HG02840 (cell line): ENCODE data around the gene CHRNB1.

Experiments used
- ATAC-seq: cut with Tn5 transposase; IDR thresholded peaks from one replicate; pipeline ENCODE4 v1.9.1; 2021; ENCODE audit warnings: mild to moderate bottlenecking, moderate library complexity, moderate number of reproducible peaks; ENCODE audit not compliant: unreplicated experiment, low FRiP score

CHRNB1 gene

GRCh38 chr17:7444682-7445618 lies at the start of gene CHRNB1:
TSS of gene CHRNB1 (plus strand) at chr17:7445061. CDS start at chr17:7445128, 67 bp downstream.
- no peak for ATAC-seq

- ATAC-seq: no peak
Observed at GRCh38 chr17:7396147-7396546, 48.7 kb upstream of the CHRNB1 start.

- ATAC-seq: no peak
Observed at GRCh38 chr17:7398612-7399011, 46.2 kb upstream of the CHRNB1 start.

- ATAC-seq: no peak
Observed at GRCh38 chr17:7403043-7403726, 41.7 kb upstream of the CHRNB1 start.

- no peak for ATAC-seq
Observed at GRCh38 chr17:7403727-7403976, 41.2 kb upstream of the CHRNB1 start.

- peak; percentile 95 for ATAC-seq
Observed at GRCh38 chr17:7403977-7404736, 40.7 kb upstream of the CHRNB1 start, which contains the start of gene TMEM256. TSS of gene TMEM256 (minus strand) at chr17:7404097. CDS start at chr17:7404084, 13 bp downstream.

GRCh38 chr17:7404737-7405349 lies 40.0 kb upstream of the CHRNB1 start:
- peak; percentile 5 for ATAC-seq

GRCh38 chr17:7405350-7406234 lies 39.3 kb upstream of the CHRNB1 start:
- no peak for ATAC-seq

GRCh38 chr17:7406235-7406825 lies 38.5 kb upstream of the CHRNB1 start:
- ATAC-seq: no peak

- ATAC-seq: no peak
Observed at GRCh38 chr17:7407082-7407481, 37.8 kb upstream of the CHRNB1 start.

GRCh38 chr17:7407485-7408251 lies 37.2 kb upstream of the CHRNB1 start, which contains the start of gene NLGN2:
TSS of gene NLGN2 (plus strand) at chr17:7407845. CDS start at chr17:7408256, 411 bp downstream.
- ATAC-seq: no peak

- no peak for ATAC-seq
Observed at GRCh38 chr17:7408252-7408727, 36.6 kb upstream of the CHRNB1 start.

- ATAC-seq: no peak
Observed at GRCh38 chr17:7408863-7409262, 36.0 kb upstream of the CHRNB1 start.

GRCh38 chr17:7409716-7410115 lies 35.1 kb upstream of the CHRNB1 start:
- no peak for ATAC-seq

GRCh38 chr17:7410634-7411426 lies 34.0 kb upstream of the CHRNB1 start:
- ATAC-seq: no peak

GRCh38 chr17:7411427-7411750 lies 33.5 kb upstream of the CHRNB1 start:
- no peak for ATAC-seq

- ATAC-seq: no peak
Observed at GRCh38 chr17:7413346-7413985, 31.4 kb upstream of the CHRNB1 start.
